Upper lobe of left lung (tissue), 6 donors: Measurements from ENCODE around the gene AFF3. TPM values are rescaled to one million over a fixed set of nuclear protein-coding genes. Genes with fewer than 3 reads are reported as not detected.
A peak's percentile ranks its signal among the peaks of the same experiment; 100 is the strongest.

Experiments used
- ATAC-seq, 2 donors: fragments of 200-7000 bp; cut with Tn5 transposase; one replicate each; pipeline ENCODE4 v1.9.1; 2022; ENCODE audit warnings: mild to moderate bottlenecking in 2 of 2, moderate library complexity in 2 of 2; ENCODE audit not compliant: low FRiP score in 2 of 2
- DNase-seq, 2 donors: peaks; one replicate each; pipeline ENCODE4 v3.0.0-alpha.2; 2019 to 2020
- H3K27ac ChIP-seq, 4 donors: fragments of 200-600 bp; sonication (generic); one replicate each; pipeline ENCODE4 v1.5.1; 2016 to 2019
- H3K27me3 ChIP-seq, 4 donors: fragments of 200-600 bp; sonication (generic); one replicate each; pipeline ENCODE4 v1.5.1; 2017 to 2019
- H3K36me3 ChIP-seq, 4 donors: fragments of 200-600 bp; sonication (generic); one replicate each; pipeline ENCODE4 v1.5.1; 2016 to 2019
- H3K4me1 ChIP-seq, 4 donors: fragments of 200-600 bp; sonication (generic); one replicate each; pipeline ENCODE4 v1.5.1; 2018 to 2019
- H3K4me3 ChIP-seq, 4 donors: fragments of 200-600 bp; sonication (generic); one replicate each; pipeline ENCODE4 v1.5.1; 2017 to 2019; ENCODE audit warnings: mild to moderate bottlenecking in 2 of 4, moderate library complexity in 1 of 4
- H3K9me3 ChIP-seq, 4 donors: fragments of 200-600 bp; sonication (generic); one replicate each; pipeline ENCODE4 v1.5.1; 2018 to 2019
- CTCF ChIP-seq, 6 experiments: fragments of 450-650 bp in 4 of 6; fragments of 200-600 bp in 2 of 6; sonication (generic) in 2 of 6; IDR thresholded peaks; one replicate each; pipeline ENCODE4 v1.5.1; 2016 to 2019; ENCODE audit warnings: antibody characterized with exemption in 6 of 6
- EP300 ChIP-seq, 4 donors: sonication (generic); formaldehyde crosslinking; IDR thresholded peaks; one replicate each; pipeline ENCODE4 v1.5.1; 2017; ENCODE audit warnings: antibody characterized with exemption in 4 of 4, control low read depth in 2 of 4
- POLR2A ChIP-seq, 4 donors: fragments of 450-650 bp; IDR thresholded peaks; one replicate each; pipeline ENCODE4 v1.5.1; 2016 to 2017; ENCODE audit warnings: antibody characterized with exemption in 4 of 4, mild to moderate bottlenecking in 2 of 4
- POLR2AphosphoS5 ChIP-seq, 2 donors: sonication (generic); formaldehyde crosslinking; IDR thresholded peaks; one replicate each; pipeline ENCODE4 v1.5.1; 2017; ENCODE audit warnings: antibody characterized with exemption in 2 of 2
- WGBS, 2 donors: methylation state at CpG; one replicate each; pipeline ENCODE4 v1.1.5; 2017 to 2018; 5-methylcytosine and 5-hydroxymethylcytosine counted together
- total RNA-seq, 6 donors: library from RNA; depleted of rRNA in 4 of 6; stranded (reverse); fragments of >200 nt in 4 of 6; gene quantifications; one replicate each; pipeline versions ENCODE4 v1.1.0 to v1.2.1, GENCODE V29; 2016 to 2021
- donor health status: DM: no; HTN: no; CAD: no; lungs with moderate emphysema.
- donor health status: DM: no; HTN: yes; CAD: no; lungs with severe emphysema.

AFF3 gene
- total RNA-seq, 6 donors from 2014 or later, result 21.0 to 195 (median 47.9) TPM

GRCh38 chr2:99550368-99550767 lies 592.0 kb downstream of the AFF3 start:
- ATAC-seq, result no peak
- TF ChIP-seq POLR2AphosphoS5 (IDR thresholded peaks at IDR 0.05) (no peak), POLR2A (IDR thresholded peaks at IDR 0.05) (no peak), CTCF (IDR thresholded peaks at IDR 0.05) (no peak), EP300 (IDR thresholded peaks at IDR 0.05) (no peak)
- Histone ChIP-seq H3K27me3 (no peaks in the 10 kb centered on the region), H3K4me3 (no peak overlapping the region), H3K36me3 (peaks cover 0 to 35% (median 16%) of the 10 kb centered on the region in 4 donors), H3K9me3 (no peaks in the 10 kb centered on the region), H3K27ac (no peak overlapping the region), H3K4me1 (no peaks in the 10 kb centered on the region)
- 84 to 90% methylated on average over 5 of the region's 5 CpGs for WGBS, 2 donors
- no peak for DNase-seq

GRCh38 chr2:99545604-99546003 lies 596.8 kb downstream of the AFF3 start:
- peaks cover 0 to 8% (median 4%) of the 10 kb centered on the region in 4 donors for H3K36me3 ChIP-seq
- TF ChIP-seq POLR2AphosphoS5 (IDR thresholded peaks at IDR 0.05), result no peak
- TF ChIP-seq EP300 (IDR thresholded peaks at IDR 0.05), result no peak
- no peak for TF ChIP-seq CTCF (IDR thresholded peaks at IDR 0.05)
- TF ChIP-seq POLR2A (IDR thresholded peaks at IDR 0.05), result no peak
- no peaks in the 10 kb centered on the region for H3K27me3 ChIP-seq
- H3K27ac ChIP-seq, result no peak overlapping the region
- 85% methylated on average over 3 of the region's 3 CpGs for WGBS, 2 donors
- no peaks in the 10 kb centered on the region for H3K9me3 ChIP-seq
- peaks cover 0 to 3% (median 0%) of the 10 kb centered on the region in 4 donors for H3K4me1 ChIP-seq
- DNase-seq (no peak), ATAC-seq (no peak)
- no peak overlapping the region for H3K4me3 ChIP-seq

- H3K27me3 ChIP-seq, result no peaks in the 10 kb centered on the region
- H3K4me1 ChIP-seq, result peaks cover 0 to 3% (median 0%) of the 10 kb centered on the region in 4 donors
- H3K36me3 ChIP-seq, result peaks cover 0 to 3% (median 1%) of the 10 kb centered on the region in 4 donors
- no peaks in the 10 kb centered on the region for H3K9me3 ChIP-seq
- DNase-seq, result no peak
- 58 to 83% methylated on average over 1 of the region's 1 CpG for WGBS, 2 donors
- no peak overlapping the region for H3K4me3 ChIP-seq
- no peak overlapping the region for H3K27ac ChIP-seq
- ATAC-seq, result no peak
- TF ChIP-seq EP300 (IDR thresholded peaks at IDR 0.05) (no peak), POLR2AphosphoS5 (IDR thresholded peaks at IDR 0.05) (no peak), POLR2A (IDR thresholded peaks at IDR 0.05) (no peak), CTCF (IDR thresholded peaks at IDR 0.05) (no peak)
These were observed 597.3 kb downstream of the AFF3 start for GRCh38 chr2:99545066-99545465.

GRCh38 chr2:99544608-99545007 lies 597.8 kb downstream of the AFF3 start:
- WGBS, 2 donors, result 65 to 69% methylated on average over 6 of the region's 6 CpGs
- Histone ChIP-seq H3K4me3 (no peak overlapping the region), H3K27me3 (no peaks in the 10 kb centered on the region), H3K9me3 (no peaks in the 10 kb centered on the region), H3K4me1 (peaks cover 0 to 3% (median 0%) of the 10 kb centered on the region in 4 donors), H3K36me3 (peaks cover 0 to 3% (median 0%) of the 10 kb centered on the region in 4 donors), H3K27ac (no peak overlapping the region)
- TF ChIP-seq POLR2A (IDR thresholded peaks at IDR 0.05), result no peak
- TF ChIP-seq CTCF (IDR thresholded peaks at IDR 0.05), result no peak
- TF ChIP-seq POLR2AphosphoS5 (IDR thresholded peaks at IDR 0.05), result no peak
- no peak for TF ChIP-seq EP300 (IDR thresholded peaks at IDR 0.05)
- ATAC-seq (peak in 1 of 2 donors; percentile 57), DNase-seq (peak in 1 of 2 donors; percentile 51)

- peaks cover 0 to 3% (median 0%) of the 10 kb centered on the region in 4 donors for H3K4me1 ChIP-seq
- ATAC-seq (no peak), DNase-seq (no peak)
- H3K4me3 ChIP-seq, result no peak overlapping the region
- no peaks in the 10 kb centered on the region for H3K36me3 ChIP-seq
- no peaks in the 10 kb centered on the region for H3K27me3 ChIP-seq
- no peak for TF ChIP-seq POLR2AphosphoS5 (IDR thresholded peaks at IDR 0.05)
- no peak for TF ChIP-seq POLR2A (IDR thresholded peaks at IDR 0.05)
- TF ChIP-seq CTCF (IDR thresholded peaks at IDR 0.05), result no peak
- no peak for TF ChIP-seq EP300 (IDR thresholded peaks at IDR 0.05)
- H3K9me3 ChIP-seq, result no peaks in the 10 kb centered on the region
- 60 to 80% methylated on average over 1 of the region's 1 CpG for WGBS, 2 donors
- H3K27ac ChIP-seq, result no peak overlapping the region
These were observed 599.1 kb downstream of the AFF3 start for GRCh38 chr2:99543247-99543646.
